Neural progenitor cell (in vitro differentiated cells): ENCODE measurements around the gene ORMDL3. TPM values are rescaled to one million over a fixed set of nuclear protein-coding genes. Genes with fewer than 3 reads are reported as not detected.
"Not testable (repeated sequence)": the region's sequence is repeated elsewhere in the genome, so short reads cannot be mapped to it uniquely, and the experiment has no call there.

Source experiments
- DNase-seq: peaks from one replicate; pipeline ENCODE4 v3.0.0-alpha.2; 2016; ENCODE audit warnings: low spot score
- H2AFZ ChIP-seq: fragments of 200-600 bp; sonication (generic); replicated peaks from 2 replicates; pipeline ENCODE4 v1.6.1; 2016; ENCODE audit warnings: antibody characterized with exemption
- H3F3A ChIP-seq: fragments of 200-600 bp; sonication (generic); 2 replicates; pipeline ENCODE4 v1.6.1; 2016; ENCODE audit warnings: antibody characterized with exemption, low read depth
- H3K27ac ChIP-seq: fragments of 200-600 bp; sonication (generic); 2 replicates; pipeline ENCODE4 v1.5.1; 2016; ENCODE audit warnings: mild to moderate bottlenecking
- H3K27me3 ChIP-seq: fragments of 200-600 bp; sonication (generic); 2 replicates; pipeline ENCODE4 v1.6.1; 2016; ENCODE audit warnings: mild to moderate bottlenecking, moderate library complexity
- H3K36me3 ChIP-seq: fragments of 200-600 bp; sonication (generic); 2 replicates; pipeline ENCODE4 v1.5.1; 2016
- H3K4me1 ChIP-seq: fragments of 200-600 bp; sonication (generic); 2 replicates; pipeline ENCODE4 v1.6.1; 2016; ENCODE audit warnings: mixed run types
- H3K4me2 ChIP-seq: fragments of 200-600 bp; sonication (generic); 2 replicates; pipeline ENCODE4 v1.6.1; 2016
- H3K4me3 ChIP-seq: fragments of 200-600 bp; sonication (generic); 2 replicates; pipeline ENCODE4 v1.5.1; 2016
- H3K79me2 ChIP-seq: fragments of 200-600 bp; sonication (generic); 2 replicates; pipeline ENCODE4 v1.6.1; 2016; ENCODE audit warnings: low read depth
- H3K9ac ChIP-seq: fragments of 200-600 bp; sonication (generic); 2 replicates; pipeline ENCODE4 v1.6.1; 2016
- H3K9me3 ChIP-seq: fragments of 200-600 bp; sonication (generic); 2 replicates; pipeline ENCODE4 v1.5.1; 2016; ENCODE audit warnings: low read depth
- H4K20me1 ChIP-seq: fragments of 200-600 bp; sonication (generic); 2 replicates; pipeline ENCODE4 v1.6.1; 2016; ENCODE audit warnings: low read depth
- H3K27ac Mint-ChIP-seq: 3 replicates; pipeline ENCODE4 v1.8.0; 2021; ENCODE audit warnings: mixed read lengths
- H3K27me3 Mint-ChIP-seq: 2 replicates; pipeline ENCODE4 v1.8.0; 2022; ENCODE audit warnings: low read depth, mild to moderate bottlenecking, inconsistent platforms, moderate library complexity, mixed read lengths; ENCODE audit not compliant: insufficient read depth
- H3K36me3 Mint-ChIP-seq: 3 replicates; pipeline ENCODE4 v1.8.0; 2021; ENCODE audit warnings: mixed read lengths
- H3K4me1 Mint-ChIP-seq: 3 replicates; pipeline ENCODE4 v1.8.0; 2021; ENCODE audit warnings: mixed read lengths
- H3K4me3 Mint-ChIP-seq: 3 replicates; pipeline ENCODE4 v1.8.0; 2021; ENCODE audit warnings: mild to moderate bottlenecking, moderate library complexity, mixed read lengths
- H3K9me3 Mint-ChIP-seq: 3 replicates; pipeline ENCODE4 v1.8.0; 2020; ENCODE audit warnings: mixed read lengths
- CTCF ChIP-seq: fragments of 200-600 bp; sonication (generic); IDR thresholded peaks from 2 replicates; pipeline ENCODE4 v1.5.1; 2017; ENCODE audit warnings: antibody characterized with exemption, mild to moderate bottlenecking
- EZH2 ChIP-seq: fragments of 200-600 bp; sonication (generic); IDR thresholded peaks from 2 replicates; pipeline ENCODE4 v1.6.1; 2017; ENCODE audit warnings: antibody characterized with exemption, mild to moderate bottlenecking, moderate library complexity
- EZH2phosphoT487 ChIP-seq: fragments of 200-600 bp; sonication (generic); IDR thresholded peaks from 2 replicates; pipeline ENCODE4 v1.6.1; 2017; ENCODE audit warnings: antibody characterized with exemption
- total RNA-seq: library from RNA; depleted of rRNA; stranded (reverse); fragments of >200 nt; gene quantifications from 2 replicates; pipeline ENCODE4 v1.2.3, GENCODE V29; 2015; ENCODE audit warnings: low replicate concordance

ORMDL3 gene
- total RNA-seq, 1 donor from 2014 or later: 29.3 TPM

GRCh38 chr17:39903158-39903884 lies 24.1 kb downstream of the ORMDL3 start:
- no peaks in the 10 kb centered on the region for H3K79me2 ChIP-seq
- no peaks in the 10 kb centered on the region for H3K4me1 ChIP-seq
- H3K36me3 ChIP-seq: no peaks in the 10 kb centered on the region
- TF ChIP-seq EZH2phosphoT487: no peak
- no peak for TF ChIP-seq EZH2
- no peak for TF ChIP-seq CTCF
- no peak overlapping the region for H3K27ac ChIP-seq
- no peak overlapping the region for H3K9ac ChIP-seq
- H3K27ac Mint-ChIP-seq: no peak overlapping the region
- no peaks in the 10 kb centered on the region for H4K20me1 ChIP-seq
- H3K27me3 ChIP-seq: no peaks in the 10 kb centered on the region
- no peak for DNase-seq
- H3K4me2 ChIP-seq: no peak overlapping the region
- H3K36me3 Mint-ChIP-seq: peaks cover 7% of the 10 kb centered on the region
- no peaks in the 10 kb centered on the region for H3K4me1 Mint-ChIP-seq
- H3K27me3 Mint-ChIP-seq: peaks cover 4% of the 10 kb centered on the region
- H3K4me3 Mint-ChIP-seq: no peak overlapping the region
- no peaks in the 10 kb centered on the region for H3K9me3 ChIP-seq
- H2AFZ ChIP-seq: no peak overlapping the region
- H3F3A ChIP-seq: no peaks in the 10 kb centered on the region
- no peak overlapping the region for H3K4me3 ChIP-seq
- no peaks in the 10 kb centered on the region for H3K9me3 Mint-ChIP-seq

- not testable (repeated sequence) for H3K27me3 Mint-ChIP-seq, DNase-seq, H3K4me1 Mint-ChIP-seq, H3K4me2 ChIP-seq, H3K36me3 Mint-ChIP-seq, H3K79me2 ChIP-seq, H3K4me3 Mint-ChIP-seq, H3K27ac Mint-ChIP-seq, H3K9me3 Mint-ChIP-seq, H4K20me1 ChIP-seq, H3K4me1 ChIP-seq, H3K27me3 ChIP-seq, H3F3A ChIP-seq, H2AFZ ChIP-seq, H3K4me3 ChIP-seq, H3K9ac ChIP-seq, H3K27ac ChIP-seq, H3K9me3 ChIP-seq, H3K36me3 ChIP-seq
Observed at GRCh38 chr17:39902027-39902426, 25.4 kb downstream of the ORMDL3 start.

- no peaks in the 10 kb centered on the region for H3K9me3 Mint-ChIP-seq
- no peak overlapping the region for H3K9ac ChIP-seq
- TF ChIP-seq EZH2: no peak
- no peak for TF ChIP-seq EZH2phosphoT487
- no peak for TF ChIP-seq CTCF
- no peaks in the 10 kb centered on the region for H3K36me3 Mint-ChIP-seq
- no peaks in the 10 kb centered on the region for H3K4me1 ChIP-seq
- H3K4me2 ChIP-seq: no peak overlapping the region
- H3K27ac Mint-ChIP-seq: no peak overlapping the region
- H3K27me3 ChIP-seq: no peaks in the 10 kb centered on the region
- H3K79me2 ChIP-seq: no peaks in the 10 kb centered on the region
- no peak overlapping the region for H2AFZ ChIP-seq
- H3K27me3 Mint-ChIP-seq: peaks cover 5% of the 10 kb centered on the region
- no peaks in the 10 kb centered on the region for H3K9me3 ChIP-seq
- H3K27ac ChIP-seq: no peak overlapping the region
- no peaks in the 10 kb centered on the region for H3K4me1 Mint-ChIP-seq
- H3F3A ChIP-seq: no peaks in the 10 kb centered on the region
- no peaks in the 10 kb centered on the region for H4K20me1 ChIP-seq
- DNase-seq: no peak
- H3K4me3 ChIP-seq: no peak overlapping the region
- no peaks in the 10 kb centered on the region for H3K36me3 ChIP-seq
- H3K4me3 Mint-ChIP-seq: no peak overlapping the region
Observed at GRCh38 chr17:39899215-39899614, 28.2 kb downstream of the ORMDL3 start.

- Mint-ChIP-seq H3K27me3 (peaks cover 9% of the 10 kb centered on the region), H3K9me3 (no peaks in the 10 kb centered on the region), H3K36me3 (no peaks in the 10 kb centered on the region), H3K27ac (no peak overlapping the region), H3K4me3 (no peak overlapping the region), H3K4me1 (no peaks in the 10 kb centered on the region)
- Histone ChIP-seq H3K36me3 (no peaks in the 10 kb centered on the region), H4K20me1 (no peaks in the 10 kb centered on the region), H3K9ac (no peak overlapping the region), H3F3A (no peaks in the 10 kb centered on the region), H3K4me1 (no peaks in the 10 kb centered on the region), H3K27ac (no peak overlapping the region), H3K79me2 (no peaks in the 10 kb centered on the region), H3K9me3 (no peaks in the 10 kb centered on the region), H2AFZ (no peak overlapping the region), H3K4me3 (no peak overlapping the region), H3K4me2 (no peak overlapping the region), H3K27me3 (no peaks in the 10 kb centered on the region)
- no peak for DNase-seq
- TF ChIP-seq EZH2 (no peak), EZH2phosphoT487 (no peak)
Observed at GRCh38 chr17:39898088-39898487, 29.3 kb downstream of the ORMDL3 start.
